Measurements from ENCODE around the gene E2F4. TPM values are rescaled to one million over a fixed set of nuclear protein-coding genes. Genes with fewer than 3 reads are reported as not detected.

Gene E2F4
- total RNA-seq, 4 donors from 2014 or later = 84.9 to 156 (median 107) TPM

GRCh38 chr16:67248073-67248400 lies 56.1 kb downstream of the E2F4 start:
- TF ChIP-seq CTCF (IDR thresholded peaks at IDR 0.05) = no peak
- ATAC-seq (ENCODE audit: low FRiP score) = no peak
- DNase-seq (ENCODE audit: low spot score) = no peak

Small RNA genes lying within 50 kb of the gene (small RNA-seq; reads per million reads assigned to genes)
- gene MIR328 = 27.4 reads per million, percentile 94 among the genes with 10 or more reads in this experiment

Other genes starting within 250 kb of the E2F4 start
- 1 to 10 TPM in 1 of 4 donors, under 1 TPM in 3; 0.31 to 1.6 (median 0.84) TPM for gene CES3, start 230.9 kb upstream of the E2F4 start, total RNA-seq
- 10 to 100 TPM in 3 of 4 donors, 1 to 10 TPM in 1; 4.4 to 48.1 (median 14.3) TPM for gene CES4A, start 203.6 kb upstream of the E2F4 start, total RNA-seq
- gene CBFB, start 163.0 kb upstream of the E2F4 start, total RNA-seq = 10 to 100 TPM; 30.3 to 77.6 (median 35.4) TPM
- gene PHAF1, start 82.2 kb upstream of the E2F4 start, total RNA-seq = 10 to 100 TPM; 12.1 to 28.8 (median 16.4) TPM
- gene B3GNT9, start 41.2 kb upstream of the E2F4 start, total RNA-seq = 10 to 100 TPM in 3 of 4 donors, 1 to 10 TPM in 1; 6.8 to 19.2 (median 14.9) TPM
- gene TRADD, start 32.2 kb upstream of the E2F4 start, total RNA-seq = 10 to 100 TPM; 25.3 to 32.5 (median 28.9) TPM
- 10 to 100 TPM; 12.8 to 24.7 (median 15.9) TPM for gene FBXL8, start 32.2 kb upstream of the E2F4 start, total RNA-seq
- 10 to 100 TPM; 21.2 to 77.2 (median 35.8) TPM for gene HSF4, start 27.4 kb upstream of the E2F4 start, total RNA-seq
- 10 to 100 TPM; 17.1 to 60.4 (median 41.3) TPM for gene NOL3, start 21.6 kb upstream of the E2F4 start, total RNA-seq
- gene MATCAP1, start 8.2 kb upstream of the E2F4 start, total RNA-seq = 10 to 100 TPM; 12.6 to 53.4 (median 17.2) TPM
- gene EXOC3L1, start 2.0 kb upstream of the E2F4 start, total RNA-seq = 10 to 100 TPM in 1 of 4 donors, 1 to 10 TPM in 3; 2.3 to 28.8 (median 3.4) TPM
- 1 to 10 TPM; 1.9 to 4.2 (median 3.1) TPM for gene ELMO3, start 7.0 kb downstream of the E2F4 start, total RNA-seq
- 10 to 100 TPM; 33.0 to 45.4 (median 40.8) TPM for gene TMEM208, start 35.0 kb downstream of the E2F4 start, total RNA-seq
- 10 to 100 TPM; 15.1 to 53.3 (median 32.5) TPM for gene FHOD1, start 55.3 kb downstream of the E2F4 start, total RNA-seq
- gene SLC9A5, start 56.8 kb downstream of the E2F4 start, total RNA-seq = 1 to 10 TPM in 1 of 4 donors, under 1 TPM in 3; 0.37 to 1.2 (median 0.72) TPM
- gene PLEKHG4, start 87.4 kb downstream of the E2F4 start, total RNA-seq = 10 to 100 TPM in 3 of 4 donors, 1 to 10 TPM in 1; 5.8 to 19.9 (median 12.4) TPM
- under 1 TPM in 2 of 4 donors, not detected in 2; 0.24 to 0.93 TPM for gene KCTD19, start 134.6 kb downstream of the E2F4 start, total RNA-seq
- gene LRRC36, start 134.7 kb downstream of the E2F4 start, total RNA-seq = 1 to 10 TPM in 2 of 4 donors, under 1 TPM in 1, not detected in 1; 0.84 to 2.8 (median 1.0) TPM
- 10 to 100 TPM in 2 of 4 donors, 1 to 10 TPM in 2; 1.0 to 24.9 (median 8.9) TPM for gene TPPP3, start 201.3 kb downstream of the E2F4 start, total RNA-seq
- 10 to 100 TPM in 2 of 4 donors, 1 to 10 TPM in 2; 8.0 to 14.2 (median 11.4) TPM for gene ZDHHC1, start 224.3 kb downstream of the E2F4 start, total RNA-seq
- gene HSD11B2, start 239.0 kb downstream of the E2F4 start, total RNA-seq = 1 to 10 TPM in 3 of 4 donors, not detected in 1; 1.7 to 2.7 (median 2.0) TPM

Data from omental fat pad (tissue), 4 donors.